Esophagus mucosa (tissue), 1 donor: ENCODE measurements around the gene DTX3. TPM values are rescaled to one million over a fixed set of nuclear protein-coding genes. Genes with fewer than 3 reads are reported as not detected.
A peak's percentile ranks its signal among the peaks of the same experiment; 100 is the strongest.

ENCODE experiments used
- ATAC-seq: fragments of 200-7000 bp; cut with Tn5 transposase; one replicate; pipeline ENCODE4 v1.9.1; 2020
- total RNA-seq: library from RNA; stranded (reverse); gene quantifications from one replicate; pipeline ENCODE4 v1.2.4, GENCODE V29; 2023
- donor health status: DM: yes; HTN: yes; CAD: no.

The DTX3 gene
- total RNA-seq, 1 donor from 2014 or later: 4.1 TPM

GRCh38 chr12:57620936-57621496 is 16.4 kb downstream of the DTX3 start:
- ATAC-seq: no peak

GRCh38 chr12:57621497-57622292 is 17.1 kb downstream of the DTX3 start:
- peak; percentile 58 for ATAC-seq

GRCh38 chr12:57622293-57623245 is 17.9 kb downstream of the DTX3 start:
- no peak for ATAC-seq

- no peak for ATAC-seq
These were observed 18.8 kb downstream of the DTX3 start for GRCh38 chr12:57623385-57623784.

- ATAC-seq: no peak
These were observed 19.3 kb downstream of the DTX3 start for GRCh38 chr12:57623811-57624390.

GRCh38 chr12:57624441-57625220 is 20.0 kb downstream of the DTX3 start:
- no peak for ATAC-seq

- ATAC-seq: no peak
These were observed 20.8 kb downstream of the DTX3 start for GRCh38 chr12:57625261-57626032.

- no peak for ATAC-seq
These were observed 21.7 kb downstream of the DTX3 start for GRCh38 chr12:57626111-57626920.

GRCh38 chr12:57626921-57627445 is 22.4 kb downstream of the DTX3 start:
- ATAC-seq: no peak

GRCh38 chr12:57627501-57628279 is 23.1 kb downstream of the DTX3 start:
- no peak for ATAC-seq

- ATAC-seq: no peak
These were observed 23.9 kb downstream of the DTX3 start for GRCh38 chr12:57628280-57629191.

- ATAC-seq: no peak
These were observed 25.4 kb downstream of the DTX3 start for GRCh38 chr12:57629897-57630471.

GRCh38 chr12:57630891-57631433 is 26.3 kb downstream of the DTX3 start:
- ATAC-seq: no peak

GRCh38 chr12:57631566-57632072 is 27.0 kb downstream of the DTX3 start:
- ATAC-seq: no peak

GRCh38 chr12:57632073-57632957 is 27.7 kb downstream of the DTX3 start:
- ATAC-seq: peak; percentile 31
